Stimulated activated naive CD4-positive, alpha-beta T cell treated with Interleukin-2 at 50 U/mL for 16 hours (primary cell): ENCODE results near the gene KRTAP2-1.
"Not testable (repeated sequence)": the region's sequence is repeated elsewhere in the genome, so short reads cannot be mapped to it uniquely, and the experiment has no call there.

ENCODE experiments used
- DNase-seq: peaks from one replicate; lab custom pipeline; 2025; lab: John Stamatoyannopoulos, UW

KRTAP2-1 gene

GRCh38 chr17:41046735-41047465 lies at the start of gene KRTAP2-1:
TSS of gene KRTAP2-1 (minus strand) at chr17:41047316. CDS start at chr17:41047267, 49 bp downstream.
- DNase-seq = not testable (repeated sequence)

GRCh38 chr17:41096055-41096454 lies 48.9 kb upstream of the KRTAP2-1 start:
- no peak for DNase-seq

GRCh38 chr17:41088760-41089352 lies 41.7 kb upstream of the KRTAP2-1 start:
- not testable (repeated sequence) for DNase-seq

- DNase-seq = not testable (repeated sequence)
Observed at GRCh38 chr17:41084100-41084856, 37.2 kb upstream of the KRTAP2-1 start, which contains the start of gene KRTAP4-7. TSS of gene KRTAP4-7 (plus strand) at chr17:41084150. CDS start at chr17:41084207, 57 bp downstream.

- DNase-seq = not testable (repeated sequence)
Observed at GRCh38 chr17:41083427-41083826, 36.3 kb upstream of the KRTAP2-1 start.

- DNase-seq = no peak
Observed at GRCh38 chr17:41082626-41083025, 35.5 kb upstream of the KRTAP2-1 start.

GRCh38 chr17:41076788-41077187 lies 29.7 kb upstream of the KRTAP2-1 start:
- DNase-seq = no peak

- no peak for DNase-seq
Observed at GRCh38 chr17:41073676-41074075, 26.6 kb upstream of the KRTAP2-1 start.

GRCh38 chr17:41071606-41072360 lies 24.7 kb upstream of the KRTAP2-1 start:
- DNase-seq = no peak

- DNase-seq = no peak
Observed at GRCh38 chr17:41069031-41069430, 21.9 kb upstream of the KRTAP2-1 start.

- DNase-seq = no peak
Observed at GRCh38 chr17:41067281-41067680, 20.2 kb upstream of the KRTAP2-1 start.

- DNase-seq = no peak
Observed at GRCh38 chr17:41065829-41066624, 18.9 kb upstream of the KRTAP2-1 start, which contains the start of gene KRTAP2-4. TSS of gene KRTAP2-4 (minus strand) at chr17:41065879. CDS start at chr17:41065845, 34 bp downstream.

- not testable (repeated sequence) for DNase-seq
Observed at GRCh38 chr17:41065016-41065689, 18.0 kb upstream of the KRTAP2-1 start.

- DNase-seq = no peak
Observed at GRCh38 chr17:41064301-41064700, 17.2 kb upstream of the KRTAP2-1 start.

GRCh38 chr17:41063449-41063848 lies 16.3 kb upstream of the KRTAP2-1 start:
- DNase-seq = no peak

- no peak for DNase-seq
Observed at GRCh38 chr17:41061964-41062363, 14.8 kb upstream of the KRTAP2-1 start.

- DNase-seq = no peak
Observed at GRCh38 chr17:41060052-41060604, 13.0 kb upstream of the KRTAP2-1 start, which contains the start of gene KRTAP2-3. TSS of gene KRTAP2-3 (minus strand) at chr17:41060114. CDS start at chr17:41060050, 64 bp downstream.

- DNase-seq = not testable (repeated sequence)
Observed at GRCh38 chr17:41059276-41060051, 12.3 kb upstream of the KRTAP2-1 start.

GRCh38 chr17:41058741-41059140 lies 11.6 kb upstream of the KRTAP2-1 start:
- no peak for DNase-seq
